ENCODE data around the gene ZFYVE1. TPM values are rescaled to one million over a fixed set of nuclear protein-coding genes. Genes with fewer than 3 reads are reported as not detected.
A peak's percentile ranks its signal among the peaks of the same experiment; 100 is the strongest.
"Not testable (repeated sequence)": the region's sequence is repeated elsewhere in the genome, so short reads cannot be mapped to it uniquely, and the experiment has no call there.

Gene ZFYVE1
- total RNA-seq, 1 donor from 2014 or later: 14.4 TPM

- Histone ChIP-seq H3K9me3 (replicated peaks) (no peaks in the 10 kb centered on the region), H3K4me3 (no peak overlapping the region), H3K27ac (replicated peaks) (no peak overlapping the region), H3K27me3 (ENCODE audit: low read depth) (no peaks in the 10 kb centered on the region), H3K36me3 (peaks cover 16% of the 10 kb centered on the region), H3K4me1 (peaks cover 17% of the 10 kb centered on the region)
- no peak for DNase-seq
- no peak for TF ChIP-seq CTCF (IDR thresholded peaks at IDR 0.05; ENCODE audit: borderline replicate concordance)
- intact Hi-C loops (cut with micrococcal nuclease): no loop called here
Observed at GRCh38 chr14:73014105-73014504, 12.8 kb downstream of the ZFYVE1 start.

GRCh38 chr14:73011189-73011588, 15.7 kb downstream of the ZFYVE1 start:
- H3K4me1 ChIP-seq: peaks cover 26% of the 10 kb centered on the region
- H3K4me3 ChIP-seq; H3K36me3 ChIP-seq; H3K27me3 ChIP-seq (ENCODE audit: low read depth); DNase-seq; H3K9me3 ChIP-seq (replicated peaks); intact Hi-C loops (cut with micrococcal nuclease); H3K27ac ChIP-seq (replicated peaks): not testable (repeated sequence)

GRCh38 chr14:73008501-73008900, 18.4 kb downstream of the ZFYVE1 start:
- Histone ChIP-seq H3K36me3 (peaks cover 9% of the 10 kb centered on the region), H3K27me3 (ENCODE audit: low read depth) (no peaks in the 10 kb centered on the region), H3K4me1 (peaks cover 45% of the 10 kb centered on the region), H3K27ac (replicated peaks) (no peak overlapping the region), H3K9me3 (replicated peaks) (no peaks in the 10 kb centered on the region), H3K4me3 (no peak overlapping the region)
- TF ChIP-seq CTCF (IDR thresholded peaks at IDR 0.05; ENCODE audit: borderline replicate concordance): no peak
- intact Hi-C loops (cut with micrococcal nuclease): no loop called here
- no peak for DNase-seq

- intact Hi-C loops (cut with micrococcal nuclease): no loop called here
- Histone ChIP-seq H3K9me3 (replicated peaks) (no peaks in the 10 kb centered on the region), H3K27ac (replicated peaks) (no peak overlapping the region), H3K27me3 (ENCODE audit: low read depth) (no peaks in the 10 kb centered on the region), H3K4me1 (peaks cover 52% of the 10 kb centered on the region), H3K4me3 (no peak overlapping the region), H3K36me3 (peaks cover 9% of the 10 kb centered on the region)
- DNase-seq: no peak
- no peak for TF ChIP-seq CTCF (IDR thresholded peaks at IDR 0.05; ENCODE audit: borderline replicate concordance)
Observed at GRCh38 chr14:73007835-73008234, 19.1 kb downstream of the ZFYVE1 start.

GRCh38 chr14:73004641-73005040, 22.3 kb downstream of the ZFYVE1 start:
- H3K36me3 ChIP-seq; H3K4me3 ChIP-seq; intact Hi-C loops (cut with micrococcal nuclease); H3K27me3 ChIP-seq (ENCODE audit: low read depth); DNase-seq; H3K27ac ChIP-seq (replicated peaks); H3K9me3 ChIP-seq (replicated peaks): not testable (repeated sequence)
- peaks cover 58% of the 10 kb centered on the region for H3K4me1 ChIP-seq

- Histone ChIP-seq H3K9me3 (replicated peaks) (no peaks in the 10 kb centered on the region), H3K4me3 (no peak overlapping the region), H3K4me1 (peaks cover 52% of the 10 kb centered on the region), H3K27ac (replicated peaks) (no peak overlapping the region), H3K27me3 (ENCODE audit: low read depth) (no peaks in the 10 kb centered on the region), H3K36me3 (peaks cover 4% of the 10 kb centered on the region)
- no peak for TF ChIP-seq CTCF (IDR thresholded peaks at IDR 0.05; ENCODE audit: borderline replicate concordance)
- intact Hi-C loops (cut with micrococcal nuclease): no loop called here
- DNase-seq: peak; percentile 23
Observed at GRCh38 chr14:73003681-73004080, 23.2 kb downstream of the ZFYVE1 start.

GRCh38 chr14:73000073-73000472, 26.8 kb downstream of the ZFYVE1 start:
- Histone ChIP-seq H3K36me3 (peaks cover 30% of the 10 kb centered on the region), H3K9me3 (replicated peaks) (no peaks in the 10 kb centered on the region), H3K4me3 (no peak overlapping the region), H3K4me1 (peaks cover 27% of the 10 kb centered on the region), H3K27me3 (ENCODE audit: low read depth) (no peaks in the 10 kb centered on the region), H3K27ac (replicated peaks) (no peak overlapping the region)
- TF ChIP-seq CTCF (IDR thresholded peaks at IDR 0.05; ENCODE audit: borderline replicate concordance): no peak
- intact Hi-C loops (cut with micrococcal nuclease): no loop called here
- no peak for DNase-seq
